Measurements from ENCODE around the gene OPRM1.

GRCh38 chr6:154233383-154233782, 194.3 kb downstream of the OPRM1 start:
- TF ChIP-seq CTCF (IDR thresholded peaks at IDR 0.05) (no peak), EP300 (IDR thresholded peaks at IDR 0.05) (no peak)

Data from esophagus muscularis mucosa (tissue), 3 donors.